Heart left ventricle (tissue), 16 donors: ENCODE results near the gene SRGAP1. TPM values are rescaled to one million over a fixed set of nuclear protein-coding genes. Genes with fewer than 3 reads are reported as not detected.

ENCODE experiments used
- ATAC-seq, 4 donors: fragments of 200-7000 bp; cut with Tn5 transposase; one replicate each; pipeline ENCODE4 v1.9.1; 2020 to 2022; ENCODE audit warnings: moderate library complexity in 4 of 4, mild to moderate bottlenecking in 3 of 4, moderate number of reproducible peaks in 1 of 4
- DNase-seq, 5 donors: peaks; one replicate each; pipeline ENCODE4 v3.0.0-alpha.2; 2020
- H3K27ac ChIP-seq, 12 donors: fragments of 200-600 bp; sonication (generic) in 4 of 12; one replicate each; pipeline versions ENCODE4 v1.5.0 to v1.8.0; 2016 to 2022; ENCODE audit warnings: mild to moderate bottlenecking in 2 of 12
- H3K27me3 ChIP-seq, 9 donors: fragments of 200-600 bp; sonication (generic) in 2 of 9; one replicate each; pipeline versions ENCODE4 v1.5.1 to v1.8.0; 2016 to 2022; ENCODE audit warnings: mild to moderate bottlenecking in 3 of 9
- H3K36me3 ChIP-seq, 9 donors: fragments of 200-600 bp; sonication (generic) in 2 of 9; one replicate each; pipeline versions ENCODE4 v1.5.0 to v1.8.0; 2018 to 2022; ENCODE audit warnings: mild to moderate bottlenecking in 2 of 9
- H3K4me1 ChIP-seq, 12 donors: fragments of 200-600 bp; sonication (generic) in 4 of 12; one replicate each; pipeline versions ENCODE4 v1.5.0 to v1.8.0; 2016 to 2022; ENCODE audit warnings: mild to moderate bottlenecking in 3 of 12
- H3K4me3 ChIP-seq, 12 donors: fragments of 200-600 bp; sonication (generic) in 4 of 12; one replicate each; pipeline versions ENCODE4 v1.5.0 to v1.8.0; 2017 to 2022; ENCODE audit warnings: mild to moderate bottlenecking in 9 of 12, moderate library complexity in 4 of 12
- H3K9me3 ChIP-seq, 12 donors: fragments of 200-600 bp; sonication (generic) in 4 of 12; one replicate each; pipeline versions ENCODE4 v1.5.0 to v1.8.0; 2016 to 2022; ENCODE audit warnings: mild to moderate bottlenecking in 1 of 12
- CTCF ChIP-seq, 12 donors: fragments of 200-600 bp; sonication (generic) in 4 of 12; IDR thresholded peaks; one replicate each; pipeline versions ENCODE4 v1.5.0 to v1.8.0; 2018 to 2022; ENCODE audit warnings: antibody characterized with exemption in 12 of 12, mild to moderate bottlenecking in 5 of 12
- POLR2A ChIP-seq, 2 donors: fragments of 450-650 bp; IDR thresholded peaks; one replicate each; pipeline ENCODE4 v1.6.1; 2017; ENCODE audit warnings: antibody characterized with exemption in 2 of 2, mild to moderate bottlenecking in 2 of 2, moderate library complexity in 2 of 2
- WGBS, 4 donors: extraction: QIAGEN DNeasy Blood & Tissue Kit in 2 of 4; methylation state at CpG; one replicate each; pipeline versions ENCODE4 v1.1.5 to v1.1.7; 2013 to 2018; 5-methylcytosine and 5-hydroxymethylcytosine counted together
- intact Hi-C, 10 donors: fragments of 100-400 bp; cut with DNase I; formaldehyde crosslinking; loops; one replicate each; pipeline versions ENCODE4 v1.11.1 to v1.14.2; 2022
- polyA plus RNA-seq, 2 donors: library from polyadenylated mRNA; stranded (reverse); fragments of 200-250 nt; gene quantifications; one replicate each; pipeline ENCODE4 v1.2.3, GENCODE V29; 2013
- total RNA-seq, 9 donors: library from RNA; depleted of rRNA in 2 of 9; stranded (reverse); fragments of >200 nt in 2 of 9; fragmentation: NEBNext Ultra II Directional in 3 of 9; extraction: Animal tissue kit (Norgen Biotek cat#: 25700) in 3 of 9; gene quantifications; one replicate each; pipeline versions ENCODE4 v1.1.0 to v1.2.4, GENCODE V29; 2016 to 2023
- donor health status: ischemic (EF 13 %, LVEDD 7.1; RV severe dilation, severe dysfunction).
- donor health status: healthy with polysubstance abuse.
- donor health status: DM: no; HTN: yes; CAD: no.
- donor health status: DM: no; HTN: no; CAD: no.
- donor health status: ischemic (EF 25% LVEDD 6.9; RV normal size, moderate dysfunction).
- donor health status: ischemic (EF 25% LVEDD 5.7; RV mildly dilated, moderate dysfunction).
- donor health status: healthy.
- donor health status: DM: yes; HTN: yes; CAD: no.
- donor health status: ischemic (EF 35%, LVEDD 5.7; RV mildly dilated, moderate dysfunction).
- donor health status: nonischemic (EF 11% LVEDD 7.7; RV severe dilation, severe dysfunction).
- donor health status: DM: yes; HTN: yes; CAD: no.
- donor health status: PGD.
- donor health status: ischemic (EF 29% LVEDD 5.4; RV normal size, mild dysfunction).
- donor health status: nonischemic (EF 23%, LVEDD 6.1; RV moderate dilation, normal function).

The SRGAP1 gene
- total and polyA plus RNA-seq, 11 donors: 1.3 to 10.6 (median 4.5) TPM

- no peaks in the 10 kb centered on the region for H3K27me3 ChIP-seq
- TF ChIP-seq CTCF (IDR thresholded peaks at IDR 0.05) (no peak), POLR2A (IDR thresholded peaks at IDR 0.05) (no peak)
- peak overlapping the region in 1 of 12 donors; percentile 44 for H3K27ac ChIP-seq
- no peaks in the 10 kb centered on the region for H3K9me3 ChIP-seq
- ATAC-seq: no peak
- no peak overlapping the region for H3K4me3 ChIP-seq
- DNase-seq: no peak
- peaks cover 0 to 35% (median 0%) of the 10 kb centered on the region in 12 donors for H3K4me1 ChIP-seq
- WGBS, 4 donors: 91 to 100% (median 96%) methylated on average over 1 of the region's 1 CpG
- no peaks in the 10 kb centered on the region for H3K36me3 ChIP-seq
- intact Hi-C loops: no loop called here
These were observed 119.8 kb downstream of the SRGAP1 start for GRCh38 chr12:63964301-63964700.

- Histone ChIP-seq H3K4me3 (no peak overlapping the region), H3K4me1 (peaks cover 0 to 42% (median 0%) of the 10 kb centered on the region in 12 donors), H3K27ac (no peak overlapping the region), H3K36me3 (no peaks in the 10 kb centered on the region), H3K27me3 (no peaks in the 10 kb centered on the region), H3K9me3 (no peaks in the 10 kb centered on the region)
- no peak for ATAC-seq
- 74 to 96% (median 87%) methylated on average over 3 of the region's 3 CpGs for WGBS, 4 donors
- no peak for TF ChIP-seq CTCF (IDR thresholded peaks at IDR 0.05)
- no peak for TF ChIP-seq POLR2A (IDR thresholded peaks at IDR 0.05)
- intact Hi-C loops: no loop called here
- no peak for DNase-seq
These were observed 121.6 kb downstream of the SRGAP1 start for GRCh38 chr12:63965936-63966605.

DNA sequence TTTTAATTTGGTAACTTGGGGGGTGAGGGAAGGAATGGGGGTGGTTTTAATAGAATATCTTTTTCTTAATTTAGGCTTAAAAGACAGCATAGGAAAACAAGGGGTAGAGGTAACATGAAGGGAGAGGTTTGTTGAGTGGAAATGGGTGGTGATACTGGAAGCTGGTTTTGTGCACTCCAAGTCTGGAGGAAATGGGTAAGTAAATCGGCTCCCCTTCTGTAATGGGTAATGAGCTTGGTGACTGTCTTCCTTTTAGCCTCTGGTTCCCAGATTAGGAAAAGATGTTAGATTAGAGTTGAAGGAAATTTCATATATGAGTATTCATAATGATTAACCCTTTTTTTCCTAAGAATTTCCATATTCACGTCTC lies 122.1 kb downstream of the SRGAP1 start:
- no peak for TF ChIP-seq CTCF (IDR thresholded peaks at IDR 0.05)
- no peak for TF ChIP-seq POLR2A (IDR thresholded peaks at IDR 0.05)
- H3K4me3 ChIP-seq: no peak overlapping the region
- H3K27me3 ChIP-seq: no peaks in the 10 kb centered on the region
- no peak overlapping the region for H3K27ac ChIP-seq
- peaks cover 0 to 44% (median 0%) of the 10 kb centered on the region in 12 donors for H3K4me1 ChIP-seq
- no peak for ATAC-seq
- no peak for DNase-seq
- intact Hi-C loops: no loop called here
- no peaks in the 10 kb centered on the region for H3K36me3 ChIP-seq
- WGBS, 4 donors: 89 to 94% (median 92%) methylated on average over 2 of the region's 2 CpGs
- no peaks in the 10 kb centered on the region for H3K9me3 ChIP-seq

DNA sequence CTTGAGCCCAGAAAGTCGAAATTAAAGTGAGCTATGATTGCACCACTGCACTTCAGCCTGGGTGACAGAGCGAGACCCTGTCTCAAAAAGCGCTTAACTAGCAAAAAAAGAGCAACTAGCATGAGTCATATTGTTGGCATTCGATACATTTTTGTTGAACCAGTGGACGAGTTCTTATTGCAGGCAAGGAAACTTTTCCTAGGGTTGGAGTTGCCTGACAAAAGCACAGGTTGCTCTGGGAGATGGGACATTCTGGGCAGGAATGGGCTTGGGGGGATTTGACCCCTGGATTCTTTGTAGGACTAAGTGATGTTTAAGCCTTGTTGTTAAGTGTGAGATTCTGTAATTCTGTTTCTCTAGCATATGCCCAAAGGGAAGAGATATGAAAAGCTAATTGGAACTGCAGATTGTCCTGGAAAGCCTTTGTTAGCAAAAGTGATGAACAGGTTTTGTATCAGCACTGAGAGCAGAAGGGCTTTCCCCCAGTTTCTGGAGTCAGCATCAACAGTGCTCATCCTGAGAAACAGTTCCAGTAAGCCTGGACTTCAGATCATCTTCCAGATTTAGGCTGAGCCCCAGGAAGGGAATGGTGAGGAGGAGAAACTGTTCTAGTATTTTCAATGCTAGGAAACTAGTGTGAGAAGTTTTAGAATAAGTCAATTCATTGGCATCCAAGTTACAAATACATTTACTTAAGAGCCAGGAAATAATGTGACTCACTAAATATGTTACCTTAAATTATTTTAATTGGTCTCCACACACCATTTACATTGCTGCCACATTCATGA lies 123.1 kb downstream of the SRGAP1 start:
- WGBS, 4 donors: 80 to 88% (median 85%) methylated on average over 5 of the region's 5 CpGs

More for the DNA sequence above, 123.1 kb downstream of the SRGAP1 start:
- TF ChIP-seq POLR2A (IDR thresholded peaks at IDR 0.05) (no peak), CTCF (IDR thresholded peaks at IDR 0.05) (no peak)
- Histone ChIP-seq H3K27ac (no peak overlapping the region), H3K9me3 (no peaks in the 10 kb centered on the region), H3K4me3 (no peak overlapping the region), H3K36me3 (no peaks in the 10 kb centered on the region), H3K27me3 (no peaks in the 10 kb centered on the region), H3K4me1 (peaks cover 0 to 44% (median 0%) of the 10 kb centered on the region in 12 donors)
- intact Hi-C loops: no loop called here
- no peak for ATAC-seq
- no peak for DNase-seq
